Bronchial epithelial cell (primary cell): ENCODE data around the gene ELAVL4. TPM values are rescaled to one million over a fixed set of nuclear protein-coding genes. Genes with fewer than 3 reads are reported as not detected.

Experiments used
- DNase-seq: peaks from one replicate; pipeline ENCODE4 v3.0.0-alpha.2; 2010; ENCODE audit warnings: low read depth
- FAIRE-seq: peaks from 2 replicates; lab custom pipeline; 2011; peaks lifted over from hg19 to GRCh38; lab: Jason Lieb, UNC
- H3K27me3 ChIP-seq: 2 replicates; pipeline ENCODE4 v1.5.1; 2011; ENCODE audit warnings: low read length; ENCODE audit not compliant: control insufficient read depth, insufficient read depth
- H3K36me3 ChIP-seq: 2 replicates; pipeline ENCODE4 v1.5.1; 2011; ENCODE audit warnings: low read length; ENCODE audit not compliant: control insufficient read depth, insufficient read depth
- H3K4me3 ChIP-seq: 2 replicates; pipeline ENCODE4 v1.5.1; 2011; ENCODE audit warnings: mild to moderate bottlenecking, low read depth, low read length, control low read depth
- CTCF ChIP-seq: IDR thresholded peaks from 2 replicates; pipeline ENCODE4 v1.5.1; 2011; ENCODE audit warnings: mild to moderate bottlenecking, moderate library complexity, low read length, control low read depth, inconsistent platforms; ENCODE audit not compliant: insufficient read depth, severe bottlenecking
- total RNA-seq: library from RNA; depleted of rRNA; stranded (reverse); fragments of >200 nt; gene quantifications from 2 replicates; pipeline ENCODE4 v1.2.1, GENCODE V29; 2014

ELAVL4 gene
- total RNA-seq, 1 donor from 2014 or later: not detected

- no peak for FAIRE-seq
Measured at GRCh38 chr1:50214717-50215116, 106.0 kb downstream of the ELAVL4 start.

GRCh38 chr1:50218344-50219120 lies 109.8 kb downstream of the ELAVL4 start:
- FAIRE-seq (no peak), DNase-seq (no peak)
- Histone ChIP-seq H3K36me3 (no peaks in the 10 kb centered on the region), H3K27me3 (no peaks in the 10 kb centered on the region), H3K4me3 (no peak overlapping the region)
- no peak for TF ChIP-seq CTCF

More at GRCh38 chr1:50214717-50215116, 106.0 kb downstream of the ELAVL4 start:
- DNase-seq: no peak
- H3K4me3 ChIP-seq: no peak overlapping the region
- H3K36me3 ChIP-seq: no peaks in the 10 kb centered on the region
- TF ChIP-seq CTCF: no peak
- no peaks in the 10 kb centered on the region for H3K27me3 ChIP-seq

GRCh38 chr1:50228871-50229384 lies 120.2 kb downstream of the ELAVL4 start:
- Histone ChIP-seq H3K4me3 (no peak overlapping the region), H3K27me3 (no peaks in the 10 kb centered on the region), H3K36me3 (no peaks in the 10 kb centered on the region)
- FAIRE-seq: no peak
- no peak for TF ChIP-seq CTCF
- no peak for DNase-seq

- DNase-seq (no peak), FAIRE-seq (no peak)
- Histone ChIP-seq H3K36me3 (no peaks in the 10 kb centered on the region), H3K4me3 (no peak overlapping the region), H3K27me3 (no peaks in the 10 kb centered on the region)
- no peak for TF ChIP-seq CTCF
Measured at GRCh38 chr1:50231209-50231608, 122.5 kb downstream of the ELAVL4 start.

GRCh38 chr1:50232336-50232735 lies 123.6 kb downstream of the ELAVL4 start:
- DNase-seq (no peak), FAIRE-seq (no peak)
- no peaks in the 10 kb centered on the region for H3K36me3 ChIP-seq
- TF ChIP-seq CTCF: no peak
- no peaks in the 10 kb centered on the region for H3K27me3 ChIP-seq
- H3K4me3 ChIP-seq: no peak overlapping the region

GRCh38 chr1:50236656-50237055 lies 127.9 kb downstream of the ELAVL4 start:
- no peak for DNase-seq
- Histone ChIP-seq H3K4me3 (no peak overlapping the region), H3K27me3 (no peaks in the 10 kb centered on the region), H3K36me3 (no peaks in the 10 kb centered on the region)
- no peak for FAIRE-seq
- TF ChIP-seq CTCF: no peak
